CD4-positive, alpha-beta T cell (primary cell): ENCODE measurements around the gene EFHC2. TPM values are rescaled to one million over a fixed set of nuclear protein-coding genes. Genes with fewer than 3 reads are reported as not detected.

ENCODE experiments used
- ATAC-seq: fragments of 200-7000 bp; cut with Tn5 transposase; one replicate; pipeline ENCODE4 v1.10.0; 2022; ENCODE audit warnings: mild to moderate bottlenecking; ENCODE audit not compliant: poor library complexity
- CTCF ChIA-PET: fragments of 350-600 bp; sonication (Branson Sonifier 250); formaldehyde crosslinking; loops from one replicate; lab custom pipeline; 2021; ENCODE audit warnings: antibody characterized with exemption, inconsistent platforms; lab: Charles Lee
- POLR2A ChIA-PET: fragments of 350-600 bp; sonication (Branson Sonifier 250); formaldehyde crosslinking; loops from one replicate; lab custom pipeline; 2021; ENCODE audit warnings: antibody characterized with exemption, inconsistent platforms; lab: Charles Lee
- DNase-seq, 14 experiments: peaks; one replicate each; pipeline ENCODE4 v3.0.0-alpha.2; 2013 to 2020; ENCODE audit warnings: mixed read lengths in 2 of 14
- H3K27ac ChIP-seq, 2 donors: one replicate each; pipeline versions ENCODE4 v1.5.1 to v1.7.0; 2013; ENCODE audit warnings: low read length in 2 of 2, low read depth in 1 of 2, mild to moderate bottlenecking in 1 of 2
- H3K27me3 ChIP-seq, 2 experiments: 1 replicate in 1 of 2; 2 replicates in 1 of 2; pipeline versions ENCODE4 v1.6.1 to v1.7.0; 2013; ENCODE audit warnings: low read length in 2 of 2, control low read depth in 1 of 2, mild to moderate bottlenecking in 1 of 2, moderate library complexity in 1 of 2; ENCODE audit not compliant: insufficient read depth in 2 of 2, control insufficient read depth in 1 of 2
- H3K36me3 ChIP-seq: one replicate; pipeline ENCODE4 v1.6.1; 2013; ENCODE audit warnings: low read length, control low read depth; ENCODE audit not compliant: insufficient read depth
- H3K4me1 ChIP-seq: one replicate; pipeline ENCODE4 v1.6.1; 2013; ENCODE audit warnings: low read length, control low read depth; ENCODE audit not compliant: insufficient read depth
- H3K4me3 ChIP-seq: one replicate; pipeline ENCODE4 v1.5.1; 2013; ENCODE audit warnings: mild to moderate bottlenecking, low read length, moderate library complexity
- H3K9me3 ChIP-seq, 2 experiments: 1 replicate in 1 of 2; 2 replicates in 1 of 2; pipeline versions ENCODE4 v1.6.1 to v1.7.0; 2013; ENCODE audit warnings: low read length in 2 of 2, mild to moderate bottlenecking in 2 of 2, control low read depth in 1 of 2, moderate library complexity in 1 of 2; ENCODE audit not compliant: control insufficient read depth in 1 of 2, insufficient read depth in 1 of 2
- H3K27ac Mint-ChIP-seq: one replicate; pipeline ENCODE4 v1.8.0; 2020; ENCODE audit warnings: mixed read lengths
- H3K27me3 Mint-ChIP-seq: one replicate; pipeline ENCODE4 v1.8.0; 2021; ENCODE audit warnings: mixed read lengths
- H3K36me3 Mint-ChIP-seq: one replicate; pipeline ENCODE4 v1.8.0; 2021; ENCODE audit warnings: low read depth, mixed read lengths
- H3K4me1 Mint-ChIP-seq: one replicate; pipeline ENCODE4 v1.8.0; 2021; ENCODE audit warnings: low read depth, mixed read lengths
- H3K4me3 Mint-ChIP-seq: one replicate; pipeline ENCODE4 v1.8.0; 2020; ENCODE audit warnings: mild to moderate bottlenecking, mixed read lengths
- H3K9me3 Mint-ChIP-seq: one replicate; pipeline ENCODE4 v1.8.0; 2020; ENCODE audit warnings: mixed read lengths
- intact Hi-C, 2 experiments: fragments of 100-400 bp; cut with DNase I in 1 of 2; cut with micrococcal nuclease in 1 of 2; formaldehyde crosslinking; loops; one replicate each; pipeline versions ENCODE4 v1.15.1 to v1.9.0; 2023 to 2025; cut with DNase I, micrococcal nuclease
- total RNA-seq, 174 experiments: library from RNA in 2 of 174; stranded (reverse) in 2 of 174; gene quantifications; one replicate each; pipeline ENCODE4 v1.2.3 and lab custom pipeline; 2021 to 2026
- TF ChIP-seq, protein P1 (sequence below): fragments of 200-600 bp; IDR thresholded peaks from one replicate; pipeline ENCODE4 v1.8.0; 2022; ENCODE audit warnings: antibody characterized with exemption, mild to moderate bottlenecking

The EFHC2 gene
- total RNA-seq, 2 experiments from 2014 or later, result 2.7 to 3.0 TPM

DNA sequence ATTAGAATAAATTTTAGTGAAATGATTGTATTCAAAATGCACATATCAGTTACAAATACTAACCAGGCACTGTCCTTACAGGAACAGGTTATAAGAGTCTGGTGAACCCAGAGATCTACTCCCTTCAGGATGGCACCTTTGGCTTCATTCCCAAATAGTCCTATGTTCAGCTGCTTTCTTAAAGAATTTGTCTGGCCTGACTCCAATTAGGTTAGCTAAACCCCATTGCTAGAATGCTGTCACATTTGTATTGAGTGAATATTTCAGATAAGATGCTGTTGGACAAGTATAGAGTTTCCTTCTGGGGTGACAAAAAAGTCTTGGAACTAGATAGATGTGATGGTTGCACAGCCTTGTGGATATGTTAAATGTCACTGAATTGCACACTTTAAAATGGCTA lies 69.4 kb downstream of the EFHC2 start:
- intact Hi-C loops, result no loop called here
- no peak overlapping the region for H3K27ac Mint-ChIP-seq
- H3K9me3 Mint-ChIP-seq, result no peaks in the 10 kb centered on the region
- H3K27me3 Mint-ChIP-seq, result no peaks in the 10 kb centered on the region
- no peak overlapping the region for H3K27ac ChIP-seq
- H3K4me3 ChIP-seq, result no peak overlapping the region
- TF ChIP-seq, protein P1, sequence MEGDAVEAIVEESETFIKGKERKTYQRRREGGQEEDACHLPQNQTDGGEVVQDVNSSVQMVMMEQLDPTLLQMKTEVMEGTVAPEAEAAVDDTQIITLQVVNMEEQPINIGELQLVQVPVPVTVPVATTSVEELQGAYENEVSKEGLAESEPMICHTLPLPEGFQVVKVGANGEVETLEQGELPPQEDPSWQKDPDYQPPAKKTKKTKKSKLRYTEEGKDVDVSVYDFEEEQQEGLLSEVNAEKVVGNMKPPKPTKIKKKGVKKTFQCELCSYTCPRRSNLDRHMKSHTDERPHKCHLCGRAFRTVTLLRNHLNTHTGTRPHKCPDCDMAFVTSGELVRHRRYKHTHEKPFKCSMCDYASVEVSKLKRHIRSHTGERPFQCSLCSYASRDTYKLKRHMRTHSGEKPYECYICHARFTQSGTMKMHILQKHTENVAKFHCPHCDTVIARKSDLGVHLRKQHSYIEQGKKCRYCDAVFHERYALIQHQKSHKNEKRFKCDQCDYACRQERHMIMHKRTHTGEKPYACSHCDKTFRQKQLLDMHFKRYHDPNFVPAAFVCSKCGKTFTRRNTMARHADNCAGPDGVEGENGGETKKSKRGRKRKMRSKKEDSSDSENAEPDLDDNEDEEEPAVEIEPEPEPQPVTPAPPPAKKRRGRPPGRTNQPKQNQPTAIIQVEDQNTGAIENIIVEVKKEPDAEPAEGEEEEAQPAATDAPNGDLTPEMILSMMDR, result no peak
- H3K4me3 Mint-ChIP-seq, result no peak overlapping the region
- H3K4me1 ChIP-seq, result no peaks in the 10 kb centered on the region
- H3K27me3 ChIP-seq, result no peaks in the 10 kb centered on the region
- no peaks in the 10 kb centered on the region for H3K36me3 ChIP-seq
- POLR2A ChIA-PET, result no interaction called here
- H3K4me1 Mint-ChIP-seq, result peaks cover 24% of the 10 kb centered on the region
- no peaks in the 10 kb centered on the region for H3K9me3 ChIP-seq
- CTCF ChIA-PET, result no interaction called here
- DNase-seq (no peak), ATAC-seq (no peak)
- H3K36me3 Mint-ChIP-seq, result no peaks in the 10 kb centered on the region

- no peak for ATAC-seq
- Mint-ChIP-seq H3K9me3 (no peaks in the 10 kb centered on the region), H3K27me3 (no peaks in the 10 kb centered on the region), H3K4me3 (no peak overlapping the region), H3K4me1 (peaks cover 40% of the 10 kb centered on the region), H3K36me3 (no peaks in the 10 kb centered on the region), H3K27ac (no peak overlapping the region)
- CTCF ChIA-PET, result no interaction called here
- H3K9me3 ChIP-seq, result no peaks in the 10 kb centered on the region
- H3K27ac ChIP-seq, result no peak overlapping the region
- no peaks in the 10 kb centered on the region for H3K36me3 ChIP-seq
- no peak overlapping the region for H3K4me3 ChIP-seq
- H3K27me3 ChIP-seq, result no peaks in the 10 kb centered on the region
- intact Hi-C loops, result loop anchor here in 1 of 2 experiments (10.0 kb wide), 1 partner anchor 77 kb away; the partner anchor contains the start of gene EFHC2
- no peak for DNase-seq
- POLR2A ChIA-PET, result no interaction called here
- TF ChIP-seq, protein P1, result no peak
- H3K4me1 ChIP-seq, result peaks cover 13% of the 10 kb centered on the region
These were observed 75.6 kb downstream of the EFHC2 start for GRCh38 chrX:44267861-44268260.

GRCh38 chrX:44267116-44267515 lies 76.4 kb downstream of the EFHC2 start:
- Histone ChIP-seq H3K36me3 (no peaks in the 10 kb centered on the region), H3K27ac (no peak overlapping the region), H3K9me3 (no peaks in the 10 kb centered on the region), H3K4me1 (peaks cover 13% of the 10 kb centered on the region), H3K27me3 (no peaks in the 10 kb centered on the region), H3K4me3 (no peak overlapping the region)
- ChIA-PET CTCF (no interaction called here), POLR2A (no interaction called here)
- peaks cover 40% of the 10 kb centered on the region for H3K4me1 Mint-ChIP-seq
- no peak for ATAC-seq
- H3K36me3 Mint-ChIP-seq, result no peaks in the 10 kb centered on the region
- TF ChIP-seq, protein P1, result no peak
- intact Hi-C loops, result loop anchor here in 1 of 2 experiments (10.0 kb wide), 1 partner anchor 78 kb away; the partner anchor contains the start of gene EFHC2
- H3K27me3 Mint-ChIP-seq, result no peaks in the 10 kb centered on the region
- no peaks in the 10 kb centered on the region for H3K9me3 Mint-ChIP-seq
- DNase-seq, result no peak
- no peak overlapping the region for H3K4me3 Mint-ChIP-seq
- no peak overlapping the region for H3K27ac Mint-ChIP-seq
